ENCODE measurements around the gene ELF2.
"Not testable (repeated sequence)": the region's sequence is repeated elsewhere in the genome, so short reads cannot be mapped to it uniquely, and the experiment has no call there.

Gene ELF2

DNA sequence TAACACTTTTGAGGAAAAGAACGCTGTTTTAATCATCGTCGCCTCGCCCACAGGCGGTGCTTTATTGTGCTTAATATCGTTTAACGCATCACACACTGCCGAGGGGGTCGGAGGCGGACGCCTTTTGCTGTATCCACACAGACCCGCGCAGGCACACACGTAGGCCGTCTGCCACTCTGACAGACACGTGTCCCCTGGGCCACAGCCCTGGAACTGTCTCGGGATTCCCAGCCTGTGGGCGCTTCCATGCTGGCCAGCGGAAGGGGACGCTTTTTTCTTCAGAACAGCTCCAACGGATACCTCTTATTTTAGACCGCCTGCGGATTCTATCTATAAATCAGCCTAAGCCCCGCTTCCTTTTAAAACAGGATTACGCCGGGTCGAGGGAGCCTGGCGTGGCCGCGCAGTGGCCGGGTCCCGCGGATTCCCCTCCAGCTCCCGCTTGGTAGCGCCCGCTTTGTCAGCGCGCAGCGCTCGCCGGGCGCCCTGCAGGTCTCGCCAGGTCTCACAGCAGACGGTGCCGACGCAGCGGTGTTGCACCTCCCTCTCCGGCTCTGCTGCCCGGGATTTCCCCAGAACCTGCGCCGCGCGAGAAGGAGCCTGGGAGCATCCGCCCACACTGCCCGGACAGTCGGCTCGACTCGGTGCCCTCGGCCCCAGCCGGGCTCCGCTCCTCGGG, 161.6 kb downstream of the ELF2 start, which contains the start of gene NOCT:
Gene NOCT, plus strand, starts transcription at position 513 of the 679 bp plus-strand sequence. CDS start 201 bp downstream, outside the sequence.
- TF ChIP-seq CTCF (conservative IDR thresholded peaks at IDR 0.05), result no peak
- no peak for TF ChIP-seq ZFX (IDR thresholded peaks at IDR 0.05)
- peak within 1 kb of the TSS; percentile 89 for H3K27ac ChIP-seq

GRCh38 chr4:139014371-139015268, 162.4 kb downstream of the ELF2 start:
- peak overlapping the region; percentile 89 for H3K27ac ChIP-seq
- no peak for TF ChIP-seq ZFX (IDR thresholded peaks at IDR 0.05)

DNA sequence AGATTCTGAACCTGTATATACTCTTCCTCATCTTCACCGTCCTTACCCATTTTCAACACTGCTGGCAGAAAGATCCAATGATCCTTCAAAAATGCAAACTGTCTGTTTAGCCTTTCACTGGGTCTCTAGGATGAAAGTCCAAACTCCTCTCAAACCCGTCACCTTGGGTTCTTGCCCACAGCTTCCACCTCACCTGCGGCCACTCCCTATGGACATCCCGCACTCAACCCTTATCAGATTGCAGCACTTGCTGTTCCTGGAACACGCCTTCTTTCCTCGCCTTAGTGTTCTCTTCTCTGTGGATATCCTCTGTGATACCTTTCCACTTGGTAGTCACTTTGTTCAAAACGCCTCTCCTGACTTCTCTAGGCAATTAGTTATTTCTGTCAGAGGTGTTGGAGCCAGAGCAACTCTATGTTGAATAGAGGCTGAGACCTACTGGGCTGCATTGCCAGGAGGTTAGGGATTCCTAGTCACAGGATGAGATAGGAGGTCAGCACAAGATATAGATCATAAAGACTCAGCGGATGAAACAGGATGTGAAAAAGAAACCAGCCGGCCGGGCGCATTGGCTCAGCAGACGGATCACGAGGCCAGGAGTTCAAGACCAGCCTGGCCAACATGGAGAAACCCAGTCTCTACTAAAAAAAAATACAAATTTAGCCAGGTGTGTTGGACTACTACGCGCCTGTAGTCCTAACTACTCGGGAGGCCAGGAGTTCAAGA, 165.6 kb downstream of the ELF2 start:
- TF ChIP-seq ZFX (IDR thresholded peaks at IDR 0.05) (no peak), CTCF (conservative IDR thresholded peaks at IDR 0.05) (no peak)
- H3K27ac ChIP-seq, result no peak overlapping the region

DNA sequence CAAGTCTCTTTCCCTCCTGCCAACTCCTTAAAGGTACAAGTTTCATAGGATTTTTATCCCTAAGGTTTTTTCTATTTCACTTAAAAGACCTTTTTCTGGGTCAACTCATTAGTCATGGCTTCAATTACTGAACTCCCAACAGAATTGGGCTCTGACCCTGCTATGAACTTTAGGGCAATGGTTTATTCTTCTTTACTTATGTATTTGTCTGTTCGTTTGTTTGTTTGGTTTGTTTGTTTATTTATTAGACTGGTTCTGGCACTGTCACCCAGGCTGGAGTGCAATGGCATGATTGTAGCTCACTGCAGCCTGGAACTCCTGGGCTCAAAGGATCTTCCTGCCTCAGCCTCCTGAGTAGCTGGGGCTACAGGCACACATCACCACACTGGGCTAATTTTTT, 167.3 kb downstream of the ELF2 start:
- TF ChIP-seq ZFX (IDR thresholded peaks at IDR 0.05) (no peak), CTCF (conservative IDR thresholded peaks at IDR 0.05) (no peak)
- H3K27ac ChIP-seq, result no peak overlapping the region

- H3K27ac ChIP-seq, result not testable (repeated sequence)
These were observed 168.7 kb downstream of the ELF2 start for GRCh38 chr4:139008278-139008677.

- TF ChIP-seq ZFX (IDR thresholded peaks at IDR 0.05) (no peak), CTCF (conservative IDR thresholded peaks at IDR 0.05) (no peak)
- H3K27ac ChIP-seq, result no peak overlapping the region
These were observed 169.4 kb downstream of the ELF2 start for GRCh38 chr4:139007640-139008039.

Data from C4-2B (cell line).